Panc1 (cell line): ENCODE measurements around the gene XIAP.

Experiments used
- CTCF ChIP-seq: fragments of 450-650 bp; IDR thresholded peaks from 2 replicates; pipeline ENCODE4 v1.5.1; 2017; ENCODE audit warnings: mild to moderate bottlenecking
- POLR2AphosphoS5 ChIP-seq: IDR thresholded peaks from 2 replicates; pipeline ENCODE4 v1.6.1; 2012; ENCODE audit warnings: mild to moderate bottlenecking, low read depth, low read length, moderate library complexity
- REST ChIP-seq, 2 experiments: IDR thresholded peaks; 2 replicates each; pipeline ENCODE4 v1.6.1; 2011 to 2012; ENCODE audit warnings: low read depth in 2 of 2, control low read depth in 1 of 2, low read length in 1 of 2, mild to moderate bottlenecking in 1 of 2, moderate library complexity in 1 of 2; ENCODE audit not compliant: insufficient read depth in 1 of 2

DNA sequence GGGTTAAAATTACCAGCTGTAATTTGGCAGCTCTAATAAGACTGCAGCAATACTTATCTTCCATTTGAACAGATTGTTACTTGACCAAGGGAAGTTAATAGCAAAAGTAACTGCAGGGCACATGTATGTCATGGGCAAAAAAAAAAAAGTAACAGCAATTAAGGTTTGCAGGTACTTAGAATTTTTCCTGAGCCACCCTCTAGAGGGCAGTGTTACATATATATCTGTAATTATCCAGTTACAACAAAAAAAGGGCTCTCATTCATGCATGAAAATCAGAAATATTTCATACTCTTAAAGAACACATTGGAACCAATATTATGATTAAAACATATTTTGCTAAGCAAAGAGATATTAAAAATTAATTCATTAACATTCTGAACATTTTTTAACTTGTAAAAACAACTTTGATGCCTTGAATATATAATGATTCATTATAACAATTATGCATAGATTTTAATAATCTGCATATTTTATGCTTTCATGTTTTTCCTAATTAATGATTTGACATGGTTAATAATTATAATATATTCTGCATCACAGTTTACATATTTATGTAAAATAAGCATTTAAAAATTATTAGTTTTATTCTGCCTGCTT lies 25.1 kb downstream of the XIAP start:
- no peak for TF ChIP-seq REST (IDR thresholded peaks at IDR 0.05; ENCODE audit: insufficient read depth in 1 of 2, low read depth in 2 of 2, low read length in 1 of 2)
- no peak; the same call in 1 of the 2 replicates for TF ChIP-seq CTCF
- TF ChIP-seq POLR2AphosphoS5 = no peak
